ENCODE results near the gene H3-3A.
A peak's percentile ranks its signal among the peaks of the same experiment; 100 is the strongest.

The H3-3A gene

GRCh38 chr1:226054519-226055327 is 7.8 kb upstream of the H3-3A start:
- no peak for DNase-seq (ENCODE audit: low spot score)

- no peak for DNase-seq (ENCODE audit: low spot score)
Measured at GRCh38 chr1:226059709-226060108, 2.8 kb upstream of the H3-3A start.

DNA sequence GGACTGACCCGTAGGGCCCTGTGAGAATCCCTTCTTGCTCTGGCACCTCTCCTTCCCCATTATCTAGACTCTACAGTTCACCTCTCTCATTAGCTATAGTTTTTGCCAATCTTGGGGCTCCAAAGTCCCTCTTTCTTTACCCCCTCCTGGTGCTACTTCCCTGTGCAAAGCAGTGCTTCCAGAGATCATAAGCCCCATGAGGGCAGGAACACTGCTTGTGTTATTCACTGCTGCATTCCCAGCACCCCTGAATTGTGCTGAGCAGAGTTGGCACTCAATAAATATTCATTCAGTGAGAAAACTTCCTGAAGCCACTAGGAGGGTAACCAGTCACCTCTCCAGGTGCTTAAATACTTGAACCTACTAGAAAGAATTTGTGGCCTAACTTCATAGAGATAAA is 2.1 kb upstream of the H3-3A start:
- no peak for DNase-seq (ENCODE audit: low spot score)

GRCh38 chr1:226061068-226061840 is 1.3 kb upstream of the H3-3A start:
- DNase-seq (ENCODE audit: low spot score) = no peak

GRCh38 chr1:226061841-226062557 is 517 bp upstream of the H3-3A start:
- peak; percentile 68 for DNase-seq (ENCODE audit: low spot score)

- DNase-seq (ENCODE audit: low spot score) = peak; percentile 25
Measured at GRCh38 chr1:226063224-226063976, 884 bp downstream of the H3-3A start.

DNA sequence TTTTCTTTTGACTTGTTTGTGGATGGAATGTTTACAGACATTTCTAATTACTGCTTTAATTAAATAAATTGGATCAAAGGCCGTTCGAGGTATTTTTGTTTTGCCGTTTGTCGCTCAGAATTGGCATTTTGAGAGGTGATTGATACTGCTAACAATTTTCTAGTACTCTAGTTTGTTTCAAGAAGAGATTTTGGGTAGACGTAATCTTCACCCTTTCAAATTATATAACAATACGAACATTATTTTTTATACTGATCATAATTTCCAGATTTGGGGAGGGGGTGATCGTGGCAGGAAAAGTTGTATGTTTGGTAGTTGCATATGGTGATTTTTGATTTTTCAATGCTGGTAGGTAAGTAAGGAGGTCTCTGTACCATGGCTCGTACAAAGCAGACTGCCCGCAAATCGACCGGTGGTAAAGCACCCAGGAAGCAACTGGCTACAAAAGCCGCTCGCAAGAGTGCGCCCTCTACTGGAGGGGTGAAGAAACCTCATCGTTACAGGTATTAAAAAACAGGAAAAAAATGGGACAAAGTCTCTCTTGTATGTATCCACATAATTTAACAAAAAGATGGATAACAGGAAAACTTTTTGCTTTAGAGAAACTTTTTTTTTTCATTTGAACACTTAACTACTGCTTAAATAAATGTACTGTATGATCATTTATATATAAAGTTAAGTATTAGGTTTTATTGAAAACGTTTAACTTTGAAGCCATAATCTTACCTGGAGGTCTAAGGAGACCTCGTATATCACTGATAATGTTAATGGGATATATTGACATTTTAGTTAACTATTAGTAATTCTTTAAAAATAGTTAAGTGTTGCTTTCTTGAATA is 1.7 kb downstream of the H3-3A start:
- no peak for DNase-seq (ENCODE audit: low spot score)

DNA sequence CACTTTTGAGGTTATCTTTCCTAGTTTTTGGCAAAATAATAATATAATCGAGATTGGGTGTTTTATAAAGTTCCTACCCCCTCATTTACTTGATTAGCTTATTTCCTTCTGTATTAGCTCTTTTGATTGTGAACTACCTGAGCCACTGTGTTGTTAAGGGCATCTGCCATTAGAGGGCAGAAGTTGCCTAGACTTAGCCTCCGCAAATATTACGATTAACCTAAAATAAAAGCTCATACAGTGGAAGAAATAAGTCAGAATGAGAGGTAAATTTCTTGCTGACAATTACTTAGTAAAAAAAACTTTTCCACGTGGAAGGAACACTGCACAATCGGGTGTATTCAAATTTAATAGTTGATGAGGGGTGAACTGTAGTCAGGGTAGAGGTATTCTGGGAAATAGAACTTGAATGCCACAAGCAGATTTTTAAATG is 2.3 kb downstream of the H3-3A start:
- DNase-seq (ENCODE audit: low spot score) = peak; percentile 48

DNA sequence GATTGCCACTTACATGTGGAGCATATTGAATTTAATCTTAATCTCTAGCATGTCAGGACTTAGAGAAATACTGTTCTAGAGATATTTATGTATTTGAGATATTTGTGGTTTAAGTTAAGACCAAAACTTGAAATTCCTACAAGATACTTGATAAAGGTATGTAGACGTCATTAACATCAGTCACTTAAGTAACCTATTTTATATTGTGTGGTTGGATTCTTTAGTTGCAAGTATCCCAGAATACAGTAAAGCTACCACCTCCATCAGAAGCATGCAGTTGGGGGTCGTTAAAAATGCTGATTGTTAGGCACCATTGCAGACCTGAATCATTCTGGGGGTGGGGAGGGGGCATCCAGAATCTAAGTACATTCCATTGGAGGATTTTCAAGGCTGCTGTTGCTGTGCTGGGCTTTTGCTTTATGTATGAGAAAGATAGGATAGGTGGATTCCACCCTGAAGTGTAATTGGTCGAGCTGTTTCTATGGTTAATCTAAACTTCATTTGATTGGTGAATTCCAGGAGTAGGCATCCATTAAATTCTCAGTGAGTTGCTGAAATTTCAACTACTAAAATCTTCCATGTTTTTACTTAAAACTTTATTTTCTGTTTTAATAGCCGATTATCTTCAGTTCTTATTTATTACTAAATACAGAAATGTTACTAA is 4.0 kb downstream of the H3-3A start:
- no peak for DNase-seq (ENCODE audit: low spot score)

DNA sequence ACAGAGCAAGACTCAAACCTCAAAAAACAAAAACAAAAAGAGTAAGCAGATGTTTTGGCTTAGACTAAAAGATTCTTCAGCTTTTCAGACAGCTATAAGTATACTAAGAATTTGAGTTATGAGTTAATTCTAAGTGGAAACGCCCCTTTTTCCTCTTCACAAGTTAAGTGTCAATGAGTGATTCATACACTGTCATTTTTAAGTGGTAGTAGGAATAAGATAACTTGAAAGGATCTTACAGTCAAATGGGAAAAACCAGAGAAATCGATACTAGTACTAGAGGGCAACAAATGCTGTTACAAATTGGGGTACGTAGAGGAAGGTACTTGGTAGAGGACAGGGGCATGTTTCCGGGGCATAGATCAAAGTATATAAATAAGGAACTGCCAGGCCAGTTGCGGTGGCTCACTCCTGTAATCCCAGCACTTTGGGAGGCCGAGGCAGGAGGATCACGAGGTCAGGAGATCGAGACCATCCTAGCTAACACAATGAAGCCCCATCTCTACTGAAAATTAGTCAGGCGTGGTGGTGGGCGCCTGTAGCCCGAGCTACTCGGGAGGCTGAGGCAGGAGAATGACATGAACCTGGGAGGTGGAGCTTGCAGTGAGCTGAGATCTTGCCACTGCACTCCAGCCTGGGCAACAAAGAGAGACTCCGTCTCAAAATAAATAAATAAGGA is 7.4 kb downstream of the H3-3A start:
- DNase-seq (ENCODE audit: low spot score) = no peak

DNA sequence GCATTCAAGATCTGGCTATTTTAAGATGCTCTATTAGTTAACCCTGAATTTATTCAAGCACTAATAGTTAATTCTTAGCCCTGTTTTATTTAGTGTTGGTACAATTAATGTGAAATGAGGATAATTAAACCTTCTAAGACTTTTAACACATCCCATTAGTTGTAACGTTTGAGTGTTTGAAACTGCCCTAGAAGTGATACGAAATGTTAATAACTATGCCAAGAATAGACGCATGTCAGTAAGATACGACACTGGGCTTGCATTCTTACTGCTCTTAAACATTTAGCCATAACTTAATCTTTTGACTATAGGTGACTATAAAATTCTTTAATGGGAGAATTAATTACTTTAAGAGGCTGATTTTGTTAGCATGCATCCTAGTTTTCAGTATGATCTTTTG is 9.8 kb downstream of the H3-3A start:
- DNase-seq (ENCODE audit: low spot score) = no peak

- DNase-seq (ENCODE audit: low spot score) = no peak
Measured at GRCh38 chr1:226073184-226073950, 10.9 kb downstream of the H3-3A start.

- no peak for DNase-seq (ENCODE audit: low spot score)
Measured at GRCh38 chr1:226074046-226074445, 11.5 kb downstream of the H3-3A start.

DNA sequence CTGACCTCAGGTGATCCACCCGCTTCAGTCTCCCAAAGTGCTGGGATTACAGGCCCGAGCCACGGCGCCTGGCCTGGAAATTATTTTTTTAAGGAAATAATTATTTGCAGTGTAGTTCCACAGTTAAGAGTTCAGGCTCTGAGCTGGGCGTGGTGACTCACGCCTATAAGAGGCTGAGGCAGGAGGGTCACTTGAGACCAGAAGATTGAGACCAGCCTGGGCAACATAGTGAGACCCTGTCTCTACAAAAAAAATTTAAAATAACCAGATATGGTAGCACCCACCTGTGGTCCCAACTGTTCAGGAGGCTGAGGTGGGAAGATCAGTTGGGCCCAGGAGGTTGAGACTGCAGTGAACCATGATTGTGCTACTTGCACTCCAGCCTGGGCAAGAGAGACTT is 13.9 kb downstream of the H3-3A start:
- DNase-seq (ENCODE audit: low spot score) = no peak

GRCh38 chr1:226078374-226078773 is 15.9 kb downstream of the H3-3A start:
- DNase-seq (ENCODE audit: low spot score) = no peak

- no peak for DNase-seq (ENCODE audit: low spot score)
Measured at GRCh38 chr1:226082587-226082917, 20.0 kb downstream of the H3-3A start.

DNA sequence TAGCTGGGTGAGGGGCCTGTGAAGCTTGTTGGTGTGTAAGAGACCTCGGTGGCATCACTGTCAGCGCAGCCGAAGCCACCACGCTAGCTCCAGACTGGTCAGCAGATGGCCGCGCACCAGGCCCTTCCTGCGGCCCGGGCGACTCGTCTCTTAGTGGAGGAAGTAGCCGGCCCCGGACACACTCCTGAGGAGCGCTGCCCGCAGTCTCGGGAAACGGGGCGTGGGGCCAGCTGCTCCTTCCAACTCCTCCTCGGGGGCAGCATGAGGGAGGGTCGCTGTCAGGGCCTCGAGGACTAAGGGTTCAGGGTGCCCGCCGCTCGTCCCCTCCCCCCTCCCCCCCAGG is 20.4 kb downstream of the H3-3A start:
- peak; percentile 58 for DNase-seq (ENCODE audit: low spot score)

DNA sequence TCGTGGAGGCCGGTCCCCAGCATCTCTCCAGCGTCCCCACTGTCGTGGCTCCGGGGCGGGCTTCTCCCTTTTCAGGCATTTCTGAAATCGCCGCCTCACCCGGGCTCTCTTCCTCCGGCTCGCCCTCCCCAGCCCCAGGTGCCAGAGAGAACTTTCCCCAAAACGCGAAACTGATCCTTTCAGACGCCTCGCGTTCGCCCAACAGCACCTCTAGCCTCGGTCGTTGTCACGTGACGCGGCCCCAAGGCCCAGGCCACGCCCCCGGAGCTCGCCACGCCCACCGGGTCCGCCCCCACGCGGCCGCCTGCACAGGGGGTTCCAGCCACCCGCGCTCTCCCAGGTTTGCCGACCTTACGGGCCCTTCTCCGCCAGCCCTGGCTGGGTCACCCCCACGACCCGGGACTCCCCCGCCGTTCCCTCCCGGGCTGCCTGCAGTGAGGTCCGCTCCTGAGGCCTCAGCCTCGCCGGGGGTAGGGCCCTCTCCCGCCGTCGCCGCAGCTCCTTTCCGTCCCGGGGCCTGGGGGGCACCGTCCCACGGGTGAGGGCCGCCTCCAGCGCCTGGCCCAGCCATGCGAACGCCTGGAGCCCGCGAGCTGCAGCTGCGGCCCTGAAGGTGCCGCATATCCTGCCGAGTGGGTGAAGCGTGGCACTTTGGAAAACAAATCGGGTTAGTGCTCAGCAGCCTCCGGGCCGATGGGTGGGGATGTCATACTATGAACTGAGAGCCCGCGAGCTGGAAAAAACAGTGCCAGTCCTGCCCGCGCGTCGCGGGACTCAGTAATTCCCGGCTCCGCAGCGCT is 21.0 kb downstream of the H3-3A start:
- DNase-seq (ENCODE audit: low spot score) = peak; percentile 96
